ENCODE results near the gene KRI1. TPM values are rescaled to one million over a fixed set of nuclear protein-coding genes. Genes with fewer than 3 reads are reported as not detected.

The KRI1 gene
- total RNA-seq, 1 experiment from 2014 or later = 38.3 TPM

- no peak for DNase-seq (ENCODE audit: low spot score)
These were observed 47.1 kb downstream of the KRI1 start for GRCh38 chr19:10518444-10519361.

GRCh38 chr19:10517760-10518443, 47.9 kb downstream of the KRI1 start:
- no peak for DNase-seq (ENCODE audit: low spot score)

GRCh38 chr19:10517361-10517759, 48.5 kb downstream of the KRI1 start, which contains the start of gene S1PR5:
Gene S1PR5 (minus strand): TSS chr19:10517447. CDS start chr19:10515011, 2,436 bp downstream.
- DNase-seq (ENCODE audit: low spot score) = no peak

GRCh38 chr19:10516671-10517286, 49.0 kb downstream of the KRI1 start:
- no peak for DNase-seq (ENCODE audit: low spot score)

- no peak for DNase-seq (ENCODE audit: low spot score)
These were observed 49.8 kb downstream of the KRI1 start for GRCh38 chr19:10516064-10516385.

GRCh38 chr19:10514211-10515145, 51.3 kb downstream of the KRI1 start:
- DNase-seq (ENCODE audit: low spot score) = no peak

- DNase-seq (ENCODE audit: low spot score) = no peak
These were observed 52.6 kb downstream of the KRI1 start for GRCh38 chr19:10513223-10513622.

- no peak for DNase-seq (ENCODE audit: low spot score)
These were observed 55.5 kb downstream of the KRI1 start for GRCh38 chr19:10510301-10510802.

- DNase-seq (ENCODE audit: low spot score) = no peak
These were observed 57.1 kb downstream of the KRI1 start for GRCh38 chr19:10508707-10509106.

GRCh38 chr19:10508036-10508435, 57.8 kb downstream of the KRI1 start:
- no peak for DNase-seq (ENCODE audit: low spot score)

GRCh38 chr19:10505583-10506229, 60.1 kb downstream of the KRI1 start:
- peak; percentile 69 for DNase-seq (ENCODE audit: low spot score)

Small RNA genes within 50 kb of the gene (small RNA-seq; reads per million reads assigned to genes)
- gene MIR1238 = not detected
- not detected for gene RNU7-140P

Other genes with a start within 250 kb of the KRI1 start
- gene FDX2, start 250.0 kb downstream of the KRI1 start, total RNA-seq (2014; rRNA removed; shearing (Covaris generic)) = 50.2 and 50.9 TPM in 2 replicates
- gene RAVER1, start 232.5 kb downstream of the KRI1 start, total RNA-seq (2014; rRNA removed; shearing (Covaris generic)) = 35.5 and 45.3 TPM in 2 replicates
- 11.0 and 18.2 TPM in 2 replicates for gene ICAM3, start 226.4 kb downstream of the KRI1 start, total RNA-seq (2014; rRNA removed; shearing (Covaris generic))
- gene TYK2, start 185.4 kb downstream of the KRI1 start, total RNA-seq (2014; rRNA removed; shearing (Covaris generic)) = 81.1 and 107 TPM in 2 replicates
- 239 and 271 TPM in 2 replicates for gene CDC37, start 162.5 kb downstream of the KRI1 start, total RNA-seq (2014; rRNA removed; shearing (Covaris generic))
- gene PDE4A, start 145.5 kb downstream of the KRI1 start, total RNA-seq (2014; rRNA removed; shearing (Covaris generic)) = 0.16 and 0.36 TPM in 2 replicates
- gene KEAP1, start 62.7 kb downstream of the KRI1 start, total RNA-seq (2014; rRNA removed; shearing (Covaris generic)) = 99.5 and 114 TPM in 2 replicates
- gene S1PR5, start 48.6 kb downstream of the KRI1 start, total RNA-seq (2014; rRNA removed; shearing (Covaris generic)) = not detected in 2 replicates
- gene ATG4D, start 22.1 kb downstream of the KRI1 start, total RNA-seq (2014; rRNA removed; shearing (Covaris generic)) = 36.0 and 36.8 TPM in 2 replicates
- gene CDKN2D, start 3.0 kb upstream of the KRI1 start, total RNA-seq (2014; rRNA removed; shearing (Covaris generic)) = 21.1 and 23.0 TPM in 2 replicates
- gene AP1M2, start 21.3 kb upstream of the KRI1 start, total RNA-seq (2014; rRNA removed; shearing (Covaris generic)) = 154 and 159 TPM in 2 replicates
- 48.5 and 80.6 TPM in 2 replicates for gene SLC44A2, start 59.5 kb upstream of the KRI1 start, total RNA-seq (2014; rRNA removed; shearing (Covaris generic))
- 170 and 198 TPM in 2 replicates for gene ILF3, start 88.3 kb upstream of the KRI1 start, total RNA-seq (2014; rRNA removed; shearing (Covaris generic))
- 32.7 and 36.0 TPM in 2 replicates for gene QTRT1, start 135.4 kb upstream of the KRI1 start, total RNA-seq (2014; rRNA removed; shearing (Covaris generic))
- gene DNM2, start 152.1 kb upstream of the KRI1 start, total RNA-seq (2014; rRNA removed; shearing (Covaris generic)) = 180 and 196 TPM in 2 replicates